GM18526 (cell line): ENCODE data around the gene ILF2.

ENCODE experiments used
- POLR2A ChIP-seq: IDR thresholded peaks from 3 replicates; pipeline ENCODE4 v1.6.1; 2011; ENCODE audit not compliant: insufficient read length; ENCODE audit errors: extremely low read depth

ILF2 gene

DNA sequence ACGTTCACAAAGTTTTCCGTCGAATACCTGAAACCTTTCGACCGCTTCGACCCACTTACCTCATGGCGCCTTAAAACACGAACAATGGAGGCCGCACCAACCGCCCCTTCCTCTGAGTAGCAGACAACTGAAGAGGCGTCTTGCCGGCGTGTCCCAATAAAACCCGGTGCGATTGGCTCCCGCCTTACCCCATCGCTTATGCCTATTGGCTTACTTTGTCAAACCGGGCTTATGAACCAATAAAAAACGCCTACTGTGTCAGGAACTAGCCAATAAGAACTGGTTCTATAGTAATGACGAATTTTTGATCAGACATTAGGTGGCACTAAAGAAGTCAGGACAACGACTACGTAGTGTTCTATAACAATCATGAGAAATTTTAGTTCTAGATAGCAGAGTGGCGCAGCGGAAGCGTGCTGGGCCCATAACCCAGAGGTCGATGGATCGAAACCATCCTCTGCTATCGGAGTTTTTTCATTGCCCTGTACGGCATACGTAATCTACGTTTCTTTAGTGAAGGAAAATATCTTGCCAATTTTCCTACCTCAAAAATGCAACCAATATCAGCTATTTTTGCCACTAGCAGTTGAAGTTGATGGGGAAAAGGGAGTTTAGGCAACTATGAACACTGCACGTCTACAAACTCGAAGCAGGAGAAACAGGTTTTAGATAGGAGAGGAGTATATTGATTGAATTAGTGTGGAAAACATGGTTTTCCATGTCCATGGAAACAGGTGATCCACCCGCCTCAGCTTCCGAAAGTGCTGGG, at the start of gene ILF2:
Gene ILF2, minus strand, starts transcription at position 135 of the 769 bp plus-strand sequence. Its CDS starts 71 bp downstream, at position 64.
- peak; percentile 82 for TF ChIP-seq POLR2A

DNA sequence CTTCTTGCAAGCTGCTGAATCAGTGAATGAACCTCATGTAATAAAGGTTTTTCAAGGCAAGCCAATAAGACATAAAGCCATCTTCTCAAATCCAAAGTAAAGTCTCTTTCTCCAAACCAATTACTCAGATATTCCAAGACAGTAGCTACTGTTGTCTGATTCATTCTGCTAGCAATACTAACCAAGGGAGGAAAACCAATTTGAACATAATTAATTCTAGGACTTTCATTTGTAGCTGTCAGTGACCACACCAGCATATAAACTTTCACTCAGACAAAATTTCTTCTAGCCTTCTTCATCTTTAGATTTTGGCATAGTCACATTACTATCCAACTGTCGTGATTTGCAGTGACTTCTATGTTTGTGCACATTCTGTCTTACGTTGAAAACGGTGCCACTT, 46.5 kb upstream of the ILF2 start:
- no peak for TF ChIP-seq POLR2A

DNA sequence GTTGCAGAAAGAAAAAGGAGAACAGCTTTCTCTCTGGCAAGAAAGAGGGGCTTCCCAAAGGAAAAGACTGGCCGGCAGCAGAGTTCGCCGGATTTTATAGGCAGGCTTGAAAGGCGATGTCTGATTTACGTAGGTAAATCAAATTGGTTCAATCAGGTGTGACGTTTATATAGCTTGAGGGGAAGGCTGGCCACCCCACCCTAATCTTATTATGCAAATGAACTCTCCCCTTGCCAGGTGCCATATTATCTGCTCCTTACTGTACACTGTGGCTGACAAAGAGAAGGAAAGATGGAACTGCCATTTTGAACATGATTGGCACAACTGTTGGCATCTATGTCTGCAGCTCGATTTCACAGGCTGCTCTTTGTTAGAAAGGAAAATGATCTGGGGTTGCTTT, 40.2 kb upstream of the ILF2 start:
- no peak for TF ChIP-seq POLR2A

DNA sequence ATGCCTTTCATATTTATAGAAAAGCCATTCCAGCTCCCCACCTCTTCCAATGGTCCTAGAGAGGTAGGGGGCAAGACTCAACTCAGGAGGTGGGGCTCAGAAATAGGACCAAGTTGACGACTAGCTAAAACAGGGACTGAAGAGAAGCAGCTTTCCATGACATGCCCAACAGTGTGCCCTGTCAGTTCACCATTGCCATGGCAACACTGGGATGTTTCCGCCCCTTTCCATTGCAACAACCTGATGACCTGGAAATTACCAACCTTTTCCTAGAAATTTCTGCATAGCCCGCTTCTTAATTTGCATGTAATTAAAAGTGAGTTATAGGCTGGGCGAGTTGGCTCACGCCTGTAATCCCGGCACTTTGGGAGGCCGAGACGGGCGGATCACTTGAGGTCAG, 34.7 kb upstream of the ILF2 start:
- no peak for TF ChIP-seq POLR2A

DNA sequence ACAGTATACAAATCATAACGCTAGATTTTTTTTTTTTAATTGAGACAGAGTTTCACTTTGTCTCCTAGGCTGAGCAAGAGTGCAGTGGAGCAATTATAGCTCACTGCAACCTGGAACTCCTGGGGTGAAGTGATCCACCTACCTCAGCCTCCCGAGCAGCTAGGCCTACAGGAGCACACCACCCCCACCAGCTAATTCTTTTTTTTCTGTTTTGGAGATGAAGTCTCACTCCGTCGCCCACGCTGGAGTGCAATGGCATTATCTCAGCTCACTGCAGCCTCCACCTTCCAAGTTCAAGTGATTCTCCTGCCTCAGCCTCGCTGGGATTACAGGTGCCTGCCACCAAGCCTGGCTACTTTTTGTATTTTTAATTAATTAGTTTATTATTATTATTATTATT, 29.0 kb upstream of the ILF2 start:
- no peak for TF ChIP-seq POLR2A

DNA sequence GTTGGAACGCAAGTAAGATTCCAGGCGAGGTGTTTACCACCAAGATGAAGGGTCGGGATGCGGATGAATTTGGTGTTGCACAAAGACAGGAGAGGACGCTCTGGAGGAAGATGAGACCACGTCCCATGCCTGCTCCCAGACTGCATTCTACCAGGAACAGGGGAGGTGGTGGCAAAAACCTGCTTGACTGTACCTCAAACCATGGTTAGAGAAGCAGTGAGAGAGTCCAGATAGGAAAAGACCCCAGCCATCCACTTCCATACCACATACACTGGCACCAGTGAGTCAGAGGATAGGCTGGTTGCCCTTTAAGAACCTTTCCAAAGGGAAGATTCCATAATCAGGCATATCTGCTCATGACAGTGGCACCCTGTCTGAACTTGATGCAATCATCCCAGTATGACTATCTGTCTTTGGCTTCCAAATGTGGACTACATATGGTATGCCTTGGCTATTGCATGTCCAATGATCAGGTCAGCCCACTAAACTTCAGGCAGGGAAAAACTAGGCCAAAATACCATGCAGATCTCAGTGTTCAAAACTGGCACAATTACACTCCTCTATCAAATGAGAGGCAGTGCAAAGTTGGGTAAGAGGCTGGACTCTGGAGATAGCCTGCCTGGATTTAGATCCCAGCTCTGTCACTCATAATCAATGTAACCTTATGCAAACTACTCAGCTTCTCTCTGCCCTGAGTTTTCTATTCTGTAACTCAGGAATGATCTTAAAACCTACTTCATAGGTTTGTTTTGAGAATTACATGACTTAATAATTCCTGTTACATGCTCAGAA, 28.3 kb upstream of the ILF2 start:
- TF ChIP-seq POLR2A = no peak

DNA sequence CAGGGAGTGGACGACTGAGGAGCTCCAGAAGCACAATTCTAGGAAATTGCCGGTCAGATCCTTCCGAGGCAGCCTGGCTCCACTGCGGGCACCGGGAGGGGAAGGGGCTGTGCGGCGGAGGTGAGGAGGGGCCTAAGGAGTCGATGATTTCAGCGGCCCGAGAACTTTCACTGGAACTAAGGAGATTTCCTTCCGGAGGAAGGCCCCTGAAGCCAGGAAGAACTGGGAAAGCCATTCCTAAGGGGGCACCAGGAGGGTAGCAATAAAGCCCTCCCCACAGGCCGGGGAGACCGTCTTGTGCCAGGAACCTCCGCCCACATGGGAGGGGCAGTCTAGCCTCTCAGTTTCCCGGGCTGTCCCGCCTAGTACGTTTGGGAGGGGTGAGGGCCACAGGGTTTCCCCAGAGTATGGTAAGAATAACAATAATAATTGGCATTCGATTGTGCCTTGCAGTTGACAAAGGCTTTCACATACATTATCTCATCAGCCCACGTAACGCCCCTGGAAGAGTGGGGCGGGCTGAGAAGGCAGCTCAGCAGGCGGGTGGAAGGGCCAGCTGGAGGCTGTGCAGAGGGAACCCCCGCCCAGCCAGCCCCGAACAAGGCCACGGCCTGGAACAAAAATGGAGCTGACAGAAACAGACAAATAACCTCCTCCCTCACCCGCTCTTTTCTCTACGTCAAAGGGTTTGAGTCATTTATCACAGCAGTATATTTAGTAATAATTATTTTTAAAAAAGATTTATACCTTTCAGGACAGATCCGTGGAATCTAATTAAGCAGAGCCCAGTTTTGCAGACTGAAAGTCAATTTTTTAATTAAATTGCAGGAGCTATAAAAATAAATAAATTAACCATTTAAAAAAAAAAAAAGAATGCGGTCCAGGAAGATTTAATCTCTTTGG, 27.5 kb upstream of the ILF2 start:
- no peak for TF ChIP-seq POLR2A

DNA sequence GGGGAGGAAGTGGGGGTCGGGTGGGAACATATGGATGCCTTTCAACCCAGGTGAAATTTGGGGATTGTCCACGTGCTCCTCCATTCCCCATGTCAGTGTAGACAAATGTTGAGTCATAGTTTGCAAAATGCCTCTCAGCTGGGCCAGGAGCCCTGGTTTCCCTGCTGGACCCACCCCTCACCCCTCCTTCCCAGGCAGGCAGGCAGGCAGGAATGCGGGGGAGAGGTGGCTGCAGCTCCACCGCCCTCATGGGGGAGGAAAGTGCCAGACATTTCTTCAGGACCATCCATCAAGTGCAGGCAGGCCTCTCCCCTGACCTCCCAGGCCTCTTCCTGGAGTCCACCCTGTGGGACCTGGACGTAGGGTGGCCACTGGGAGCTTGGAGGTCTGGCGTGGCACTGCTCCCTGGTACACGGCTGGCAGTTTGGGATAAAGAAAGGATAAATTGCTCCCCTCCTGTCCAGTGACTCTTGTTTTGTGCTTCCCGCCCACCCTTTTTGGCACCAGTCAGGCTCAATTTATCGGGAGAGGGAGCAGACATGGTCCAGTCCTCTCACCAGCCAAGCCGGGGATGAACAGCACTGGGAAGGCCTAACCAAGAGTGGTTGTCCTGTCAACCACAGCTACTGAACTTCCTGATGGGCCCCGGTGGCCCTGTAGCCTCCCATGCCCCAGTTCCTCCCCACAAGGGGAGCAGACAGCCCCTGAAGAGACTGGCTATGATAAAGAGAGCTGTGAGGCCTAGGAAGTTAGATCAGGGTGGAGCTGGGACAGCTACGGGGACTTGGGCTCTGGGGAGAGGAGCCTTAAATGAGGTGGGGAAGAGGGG, 26.6 kb upstream of the ILF2 start:
- no peak for TF ChIP-seq POLR2A

DNA sequence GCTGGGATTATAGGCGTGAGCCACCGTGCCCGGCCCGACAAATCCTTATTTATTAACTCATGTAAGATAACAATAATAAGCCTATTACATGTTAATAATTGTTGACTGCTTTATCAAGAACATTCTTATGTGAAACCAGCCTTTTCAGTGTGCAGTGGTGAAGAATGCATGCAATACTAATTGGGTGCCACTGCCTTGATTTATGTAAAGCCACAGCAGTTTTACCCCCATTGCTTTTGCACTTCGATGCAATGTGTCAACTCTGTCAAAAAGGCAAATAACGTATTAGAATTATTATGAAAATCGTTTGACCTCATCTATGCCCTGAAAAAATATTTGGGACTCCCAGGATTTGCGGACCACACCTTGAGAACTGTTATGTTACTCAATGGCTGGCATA, 25.9 kb upstream of the ILF2 start:
- no peak for TF ChIP-seq POLR2A

DNA sequence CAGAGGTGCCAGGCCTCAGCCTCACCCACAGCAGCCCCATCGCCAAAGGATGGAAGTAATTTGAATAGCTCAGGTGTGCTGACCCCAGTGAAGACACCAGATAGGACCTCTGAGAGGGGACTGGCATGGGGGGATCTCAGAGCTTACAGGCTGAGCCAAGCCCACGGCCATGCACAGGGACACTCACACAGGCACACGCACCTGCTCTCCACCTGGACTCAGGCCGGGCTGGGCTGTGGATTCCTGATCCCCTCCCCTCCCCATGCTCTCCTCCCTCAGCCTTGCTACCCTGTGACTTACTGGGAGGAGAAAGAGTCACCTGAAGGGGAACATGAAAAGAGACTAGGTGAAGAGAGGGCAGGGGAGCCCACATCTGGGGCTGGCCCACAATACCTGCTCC, 22.7 kb upstream of the ILF2 start:
- no peak for TF ChIP-seq POLR2A

DNA sequence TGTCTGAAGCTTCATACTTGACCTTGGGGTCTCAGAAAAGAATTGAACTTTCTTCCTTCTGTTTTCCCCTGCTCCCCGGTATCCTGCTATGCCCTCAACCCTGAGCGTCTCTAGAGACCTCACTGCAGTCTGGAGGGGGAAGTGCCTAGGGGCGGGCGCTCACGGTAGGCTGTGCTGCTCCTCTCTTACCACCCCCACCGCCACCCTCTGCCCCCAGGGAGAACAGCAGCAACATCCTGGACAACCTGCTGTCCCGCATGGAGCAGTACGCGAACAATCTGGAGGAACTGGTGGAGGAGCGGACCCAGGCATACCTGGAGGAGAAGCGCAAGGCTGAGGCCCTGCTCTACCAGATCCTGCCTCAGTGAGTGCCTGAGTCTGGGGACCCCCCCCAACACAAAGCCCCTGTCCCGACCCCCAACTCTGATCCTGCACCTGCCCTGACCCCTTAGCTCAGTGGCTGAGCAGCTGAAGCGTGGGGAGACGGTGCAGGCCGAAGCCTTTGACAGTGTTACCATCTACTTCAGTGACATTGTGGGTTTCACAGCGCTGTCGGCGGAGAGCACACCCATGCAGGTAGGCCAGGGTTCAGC, 18.0 kb upstream of the ILF2 start:
- TF ChIP-seq POLR2A = no peak

DNA sequence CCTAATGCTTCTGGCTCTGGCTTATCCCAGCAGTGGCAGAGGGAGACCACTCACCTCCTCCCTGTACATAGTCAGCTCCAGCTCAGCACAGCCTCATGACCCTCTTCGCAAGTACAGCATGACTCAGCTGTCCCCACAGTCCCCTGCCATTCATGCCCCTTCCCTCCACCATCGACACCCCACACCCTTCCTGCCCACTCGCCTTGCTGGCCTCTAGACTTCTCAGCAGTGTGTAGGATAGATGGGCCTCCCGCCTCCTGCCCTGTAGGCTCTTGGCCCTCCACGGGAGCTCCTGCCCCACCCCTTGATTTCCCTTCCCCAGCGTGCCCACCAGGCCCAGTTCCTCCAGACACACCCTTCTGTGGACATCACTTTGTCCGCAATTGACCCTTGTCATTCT, 17.5 kb upstream of the ILF2 start:
- no peak for TF ChIP-seq POLR2A

DNA sequence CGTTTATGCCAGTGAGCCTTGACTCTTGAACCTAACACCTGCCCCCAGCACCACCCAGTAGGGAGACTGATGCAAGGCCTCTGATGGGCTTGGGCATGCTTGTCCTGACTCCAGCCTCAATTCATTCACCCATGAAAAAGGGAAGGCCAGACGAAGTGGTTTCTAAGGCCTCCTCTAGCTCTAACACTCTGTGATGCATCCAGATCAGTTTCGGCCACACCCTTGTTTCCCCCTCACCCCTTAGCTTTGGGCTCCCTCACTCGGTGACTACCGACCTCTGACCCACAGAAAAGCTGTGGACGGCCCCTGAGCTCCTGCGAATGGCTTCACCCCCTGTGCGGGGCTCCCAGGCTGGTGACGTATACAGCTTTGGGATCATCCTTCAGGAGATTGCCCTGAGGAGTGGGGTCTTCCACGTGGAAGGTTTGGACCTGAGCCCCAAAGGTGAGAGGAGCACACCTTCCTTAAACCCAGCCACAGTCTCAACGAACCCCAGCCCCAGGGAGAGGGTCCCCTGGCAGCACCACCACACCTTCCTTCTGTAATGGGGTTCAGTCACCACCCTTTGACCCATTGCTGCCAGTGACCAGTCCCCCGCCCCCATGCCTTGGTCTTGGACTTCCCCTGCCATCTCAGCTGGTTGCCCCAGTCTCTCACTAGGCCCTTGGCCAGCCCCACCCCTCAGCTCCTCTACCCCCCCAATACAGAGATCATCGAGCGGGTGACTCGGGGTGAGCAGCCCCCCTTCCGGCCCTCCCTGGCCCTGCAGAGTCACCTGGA, 16.7 kb upstream of the ILF2 start:
- no peak for TF ChIP-seq POLR2A
